HG02981 (cell line): Measurements from ENCODE around the gene ARL6IP1.
"Not testable (repeated sequence)": the region's sequence is repeated elsewhere in the genome, so short reads cannot be mapped to it uniquely, and the experiment has no call there.

ENCODE experiments used
- ATAC-seq: cut with Tn5 transposase; IDR thresholded peaks from one replicate; pipeline ENCODE4 v1.9.1; 2021; ENCODE audit warnings: mild to moderate bottlenecking, moderate library complexity; ENCODE audit not compliant: unreplicated experiment

Gene ARL6IP1

GRCh38 chr16:18800293-18800692 lies 1.1 kb downstream of the ARL6IP1 start:
- no peak for ATAC-seq

GRCh38 chr16:18799500-18799899 lies 1.8 kb downstream of the ARL6IP1 start:
- ATAC-seq = no peak

- ATAC-seq = no peak
Observed at GRCh38 chr16:18797746-18798145, 3.6 kb downstream of the ARL6IP1 start.

DNA sequence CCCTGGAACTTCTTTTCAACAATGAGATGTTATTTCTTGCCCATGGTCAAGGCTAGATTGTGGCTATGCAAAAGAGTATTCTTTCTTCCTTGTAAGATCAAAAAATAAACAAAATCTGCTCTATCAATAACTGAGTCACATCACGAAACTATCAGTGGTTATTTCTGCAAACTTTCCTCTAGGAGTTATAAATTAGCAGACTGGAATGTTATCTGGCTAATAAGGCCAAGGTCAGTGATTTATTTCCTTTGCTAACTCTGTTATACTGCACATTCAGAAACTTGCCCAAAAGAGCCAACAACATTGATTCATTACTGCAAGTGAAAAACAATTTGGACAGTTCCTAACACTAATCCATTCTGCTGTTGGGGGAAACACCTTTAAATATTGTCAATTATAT lies 5.0 kb downstream of the ARL6IP1 start:
- no peak for ATAC-seq

- ATAC-seq = no peak
Observed at GRCh38 chr16:18792836-18793433, 8.4 kb downstream of the ARL6IP1 start.

GRCh38 chr16:18789850-18790706 lies 11.3 kb downstream of the ARL6IP1 start, which contains the start of gene RPS15A:
Gene RPS15A, minus strand, starts transcription at chr16:18790334. Its CDS starts 1,221 bp downstream, at chr16:18789113.
- peak; percentile 92 for ATAC-seq

- ATAC-seq = no peak
Observed at GRCh38 chr16:18789515-18789849, 11.9 kb downstream of the ARL6IP1 start.

DNA sequence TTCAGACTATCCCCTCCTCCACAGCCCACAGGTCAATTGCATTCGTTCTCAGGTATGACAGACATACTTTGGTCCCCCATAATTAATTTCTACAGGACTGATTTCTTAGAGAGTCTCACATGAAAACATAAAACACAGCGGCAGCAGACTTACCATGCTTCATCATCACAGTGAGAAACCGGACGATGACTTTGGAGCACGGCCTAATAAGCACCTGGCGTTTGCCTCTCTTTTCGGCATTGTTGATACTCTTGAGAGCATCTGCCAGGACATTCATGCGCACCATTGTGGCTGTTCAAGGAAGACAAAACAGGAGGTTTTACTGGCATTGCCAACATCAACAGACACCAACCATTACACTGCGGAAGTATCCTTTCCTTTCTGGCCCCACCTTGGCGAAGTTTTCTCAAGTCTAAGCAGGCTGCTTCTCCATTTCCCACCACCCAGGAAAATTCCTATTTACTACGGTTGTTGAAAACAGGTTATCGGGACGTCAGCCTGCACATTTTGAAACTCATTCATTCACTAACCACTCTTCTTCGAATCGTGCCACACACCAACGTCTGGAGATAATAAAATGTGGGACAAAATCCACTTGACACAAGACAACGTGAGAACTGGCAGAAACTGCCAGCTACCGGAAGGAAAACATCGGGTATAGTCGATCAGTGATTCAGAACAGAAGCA lies 12.4 kb downstream of the ARL6IP1 start:
- no peak for ATAC-seq

- ATAC-seq = no peak
Observed at GRCh38 chr16:18784917-18785623, 16.3 kb downstream of the ARL6IP1 start.

GRCh38 chr16:18783430-18784341 lies 17.7 kb downstream of the ARL6IP1 start:
- no peak for ATAC-seq

DNA sequence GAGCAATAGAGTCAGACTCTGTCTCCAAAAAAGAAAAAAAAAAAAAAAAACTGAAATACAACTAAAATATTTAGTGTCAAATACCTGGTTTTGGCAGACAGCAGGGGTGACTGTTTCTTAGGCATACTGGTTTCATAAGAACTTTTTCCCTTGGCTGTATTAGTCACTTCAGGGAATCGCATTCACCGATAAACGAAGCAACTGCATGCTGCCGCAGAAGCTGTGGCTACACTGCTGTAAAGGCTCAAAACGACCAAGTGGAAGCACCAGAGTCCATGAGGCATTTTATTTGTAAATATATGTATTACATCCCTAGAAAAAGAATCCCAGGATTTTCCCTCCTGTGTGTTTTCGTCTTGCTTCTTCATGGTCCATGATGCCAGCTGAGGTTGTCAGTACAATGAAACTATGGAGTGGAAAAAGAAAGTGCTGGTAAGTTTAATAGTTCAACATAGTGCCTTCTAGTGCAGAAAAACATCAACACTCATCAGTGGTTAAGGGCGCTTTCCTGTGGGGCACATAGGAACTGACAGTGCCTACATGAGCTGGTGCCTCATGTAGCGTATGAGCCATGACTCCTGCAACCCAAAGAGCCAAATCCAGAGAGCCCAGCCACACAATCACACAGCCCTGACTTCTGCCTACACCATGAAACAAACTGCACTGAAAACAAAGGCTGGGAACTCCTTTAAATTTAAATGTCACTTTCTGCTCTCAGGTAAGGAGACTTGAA lies 18.5 kb downstream of the ARL6IP1 start:
- ATAC-seq = no peak

DNA sequence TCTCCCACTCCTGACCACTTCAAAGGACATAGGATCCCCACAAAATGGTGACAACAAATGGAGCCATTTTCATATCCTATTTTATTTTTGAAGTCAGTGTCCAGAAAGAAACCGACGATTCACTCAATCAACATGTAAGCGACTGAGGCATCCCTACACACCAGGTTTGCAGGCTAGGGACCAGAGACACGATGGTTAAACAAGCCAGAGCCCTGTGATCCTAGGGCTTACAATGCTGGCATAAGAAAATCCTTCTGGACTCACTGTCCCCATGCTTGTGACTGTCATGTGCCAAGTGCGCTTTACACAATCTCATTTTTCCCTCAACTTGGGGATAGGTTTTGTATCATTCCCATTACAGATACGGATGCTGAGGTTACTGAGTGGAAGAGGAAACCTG lies 20.1 kb downstream of the ARL6IP1 start:
- not testable (repeated sequence) for ATAC-seq

- ATAC-seq = not testable (repeated sequence)
Observed at GRCh38 chr16:18780460-18781026, 20.8 kb downstream of the ARL6IP1 start.

DNA sequence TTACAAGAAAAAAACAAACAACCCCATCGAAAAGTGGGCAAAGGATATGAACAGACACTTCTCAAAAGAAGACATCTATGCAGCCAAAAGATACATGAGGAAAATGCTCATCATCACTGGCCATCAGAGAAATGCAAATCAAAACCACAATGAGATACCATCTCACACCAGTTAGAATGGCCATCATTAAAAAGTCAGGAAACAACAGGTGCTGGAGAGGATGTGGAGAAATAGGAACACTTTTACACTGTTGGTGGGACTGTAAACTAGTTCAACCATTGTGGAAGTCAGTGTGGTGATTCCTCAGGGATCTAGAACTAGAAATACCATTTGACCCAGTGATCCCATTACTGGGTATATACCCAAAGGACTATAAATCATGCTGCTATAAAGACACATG lies 23.7 kb downstream of the ARL6IP1 start:
- not testable (repeated sequence) for ATAC-seq

GRCh38 chr16:18776334-18776733 lies 25.0 kb downstream of the ARL6IP1 start:
- ATAC-seq = not testable (repeated sequence)

DNA sequence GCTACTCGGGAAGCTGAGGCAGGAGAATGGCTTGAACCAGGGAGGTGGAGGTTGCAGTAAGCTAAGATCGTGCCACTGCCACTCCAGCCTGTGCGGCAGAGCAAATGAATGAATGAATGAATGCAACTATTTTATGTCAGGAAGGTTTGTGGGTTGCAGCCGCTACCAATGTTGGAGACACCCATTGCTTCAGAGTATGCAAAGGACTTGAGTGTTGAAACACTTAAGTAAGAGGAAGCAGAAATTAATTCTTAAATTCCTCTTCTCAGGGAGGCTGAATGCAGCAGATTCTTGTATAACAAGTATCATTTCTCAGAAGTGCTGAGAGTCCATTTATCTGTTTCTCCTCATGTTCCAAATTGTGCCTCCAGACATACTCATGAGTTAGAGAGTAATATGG lies 26.7 kb downstream of the ARL6IP1 start:
- ATAC-seq = not testable (repeated sequence)

- ATAC-seq = not testable (repeated sequence)
Observed at GRCh38 chr16:18772171-18772570, 29.2 kb downstream of the ARL6IP1 start.

DNA sequence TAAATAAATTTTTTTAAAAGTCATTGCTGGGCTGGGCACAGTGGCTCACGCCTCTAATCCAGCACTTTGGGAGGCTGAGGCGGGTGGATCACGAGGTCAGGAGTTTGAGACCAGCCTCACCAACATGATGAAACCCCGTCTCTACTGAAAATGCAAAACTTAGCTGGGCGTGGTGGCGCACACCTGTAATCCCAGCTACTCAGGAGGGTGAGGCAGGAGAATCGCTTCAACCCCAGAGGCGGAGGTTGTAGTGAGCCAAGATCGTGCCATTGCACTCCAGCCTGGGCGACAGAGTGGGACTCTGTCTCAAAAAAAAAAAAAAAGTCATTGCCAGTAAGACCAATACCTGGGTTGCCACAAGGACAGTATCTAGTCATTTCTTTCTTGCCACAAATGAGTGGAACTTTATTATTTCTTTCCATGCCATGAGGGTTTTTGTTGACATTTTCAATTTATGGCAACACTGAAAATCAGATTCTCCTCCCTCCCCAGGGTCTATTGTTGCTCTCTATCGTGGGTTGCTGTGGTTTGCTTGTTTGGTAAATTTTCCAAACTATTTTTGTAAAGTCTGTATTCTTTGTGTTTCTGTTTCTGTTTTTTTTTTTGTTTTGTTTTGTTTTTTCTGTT lies 30.9 kb downstream of the ARL6IP1 start:
- not testable (repeated sequence) for ATAC-seq

DNA sequence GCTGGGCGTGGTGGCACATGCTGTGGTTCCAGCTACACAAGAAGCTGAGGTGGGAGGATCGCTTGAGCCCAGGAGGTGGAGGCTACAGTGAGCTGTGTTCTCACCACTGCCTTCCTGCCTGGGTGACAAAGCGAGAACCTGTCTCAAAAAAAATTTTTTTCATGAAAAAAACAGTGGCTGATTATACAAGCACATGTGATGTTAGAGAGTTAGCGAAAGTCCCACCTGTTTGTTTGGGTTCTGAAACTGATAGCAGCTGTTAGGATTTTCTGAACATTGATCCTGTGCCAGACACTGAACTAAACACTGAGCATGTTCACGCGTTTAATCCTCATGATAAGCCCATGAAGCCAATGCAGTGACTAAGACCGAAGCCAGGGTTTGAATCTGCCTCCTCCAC lies 34.1 kb downstream of the ARL6IP1 start:
- peak; percentile 52 for ATAC-seq
